GM18861 (cell line): ENCODE results near the gene SYNE2.

Experiments
- ATAC-seq: cut with Tn5 transposase; IDR thresholded peaks from one replicate; pipeline ENCODE4 v1.9.1; 2021; ENCODE audit not compliant: unreplicated experiment

SYNE2 gene

GRCh38 chr14:64212666-64213065, 359.9 kb downstream of the SYNE2 start:
- ATAC-seq: no peak

- ATAC-seq: no peak
Observed at GRCh38 chr14:64213086-64213485, 360.3 kb downstream of the SYNE2 start.

- no peak for ATAC-seq
Observed at GRCh38 chr14:64213853-64214570, 361.2 kb downstream of the SYNE2 start.

GRCh38 chr14:64215274-64215673, 362.5 kb downstream of the SYNE2 start:
- ATAC-seq: no peak

GRCh38 chr14:64215978-64216377, 363.2 kb downstream of the SYNE2 start:
- no peak for ATAC-seq

GRCh38 chr14:64217308-64217707, 364.5 kb downstream of the SYNE2 start:
- no peak for ATAC-seq

GRCh38 chr14:64217834-64218233, 365.0 kb downstream of the SYNE2 start:
- ATAC-seq: no peak

- no peak for ATAC-seq
Observed at GRCh38 chr14:64218344-64219240, 365.8 kb downstream of the SYNE2 start.

GRCh38 chr14:64220056-64220455, 367.3 kb downstream of the SYNE2 start:
- ATAC-seq: no peak

- ATAC-seq: no peak
Observed at GRCh38 chr14:64220466-64220865, 367.7 kb downstream of the SYNE2 start.

- no peak for ATAC-seq
Observed at GRCh38 chr14:64221391-64222003, 368.7 kb downstream of the SYNE2 start.

GRCh38 chr14:64225151-64225757, 372.4 kb downstream of the SYNE2 start:
- no peak for ATAC-seq

- ATAC-seq: no peak
Observed at GRCh38 chr14:64227856-64228255, 375.1 kb downstream of the SYNE2 start.

- no peak for ATAC-seq
Observed at GRCh38 chr14:64229489-64229888, 376.7 kb downstream of the SYNE2 start.

GRCh38 chr14:64232095-64232838, 379.5 kb downstream of the SYNE2 start:
- ATAC-seq: peak; percentile 41

GRCh38 chr14:64232944-64233343, 380.1 kb downstream of the SYNE2 start:
- no peak for ATAC-seq

GRCh38 chr14:64233531-64234190, 380.9 kb downstream of the SYNE2 start:
- no peak for ATAC-seq

- ATAC-seq: no peak
Observed at GRCh38 chr14:64234877-64235651, 382.3 kb downstream of the SYNE2 start.
